Epithelial cell of esophagus (primary cell): ENCODE measurements around the gene EFCAB6.

Experiments used
- DNase-seq: peaks from one replicate; pipeline ENCODE4 v3.0.0; 2010; ENCODE audit warnings: low read depth
- H3K4me3 ChIP-seq: 2 replicates; pipeline ENCODE4 v1.5.1; 2011; ENCODE audit warnings: mild to moderate bottlenecking, low read length, control low read depth
- CTCF ChIP-seq: IDR thresholded peaks from 2 replicates; pipeline ENCODE4 v1.5.1; 2011; ENCODE audit warnings: low read depth, mild to moderate bottlenecking, low read length, control low read depth, inconsistent platforms; ENCODE audit not compliant: insufficient read depth; ENCODE audit errors: missing control alignments

Gene EFCAB6

GRCh38 chr22:43509337-43509736, 302.8 kb downstream of the EFCAB6 start:
- no peak overlapping the region for H3K4me3 ChIP-seq
- no peak for TF ChIP-seq CTCF
- DNase-seq: no peak

- H3K4me3 ChIP-seq: no peak overlapping the region
- TF ChIP-seq CTCF: no peak
- DNase-seq: no peak
Observed at GRCh38 chr22:43508489-43508888, 303.6 kb downstream of the EFCAB6 start.

- TF ChIP-seq CTCF: no peak
Observed at GRCh38 chr22:43507235-43507634, 304.9 kb downstream of the EFCAB6 start.

GRCh38 chr22:43506487-43506886, 305.6 kb downstream of the EFCAB6 start:
- no peak for TF ChIP-seq CTCF
- no peak overlapping the region for H3K4me3 ChIP-seq
- DNase-seq: no peak

More at GRCh38 chr22:43507235-43507634, 304.9 kb downstream of the EFCAB6 start:
- no peak overlapping the region for H3K4me3 ChIP-seq
- DNase-seq: no peak

- no peak for TF ChIP-seq CTCF
- no peak overlapping the region for H3K4me3 ChIP-seq
- DNase-seq: no peak
Observed at GRCh38 chr22:43505896-43506295, 306.2 kb downstream of the EFCAB6 start.

- no peak overlapping the region for H3K4me3 ChIP-seq
- no peak for TF ChIP-seq CTCF
- DNase-seq: no peak
Observed at GRCh38 chr22:43505423-43505822, 306.7 kb downstream of the EFCAB6 start.

- no peak overlapping the region for H3K4me3 ChIP-seq
- no peak for DNase-seq
- no peak for TF ChIP-seq CTCF
Observed at GRCh38 chr22:43504666-43505261, 307.3 kb downstream of the EFCAB6 start.
